K562 (cell line): ENCODE results near the gene RREB1.

Experiments
- ATF4 ChIP-seq: fragments of 450-650 bp; formaldehyde crosslinking; IDR thresholded peaks from 2 replicates; pipeline ENCODE4 v1.4.0; 2022; ENCODE audit warnings: mild to moderate bottlenecking, moderate library complexity
- BHLHE40 ChIP-seq: IDR thresholded peaks from 2 replicates; pipeline ENCODE4 v1.6.1; 2011; ENCODE audit warnings: low read length, improper control_type of control experiment
- BRCA1 ChIP-seq, 2 experiments: fragments of 450-650 bp in 1 of 2; sonication (generic) in 1 of 2; formaldehyde crosslinking in 1 of 2; IDR thresholded peaks; 2 replicates each; pipeline versions ENCODE4 v1.5.0 to v1.6.1; 2017 to 2020; ENCODE audit warnings: mild to moderate bottlenecking in 1 of 2, missing genetic modification reagents in 1 of 2
- E2F1 ChIP-seq: sonication (generic); formaldehyde crosslinking; IDR thresholded peaks from 2 replicates; pipeline ENCODE4 v1.8.1; 2023; ENCODE audit warnings: mild to moderate bottlenecking, missing genetic modification reagents, moderate library complexity
- EZH2 ChIP-seq: IDR thresholded peaks from 2 replicates; pipeline ENCODE4 v1.6.1; 2012; ENCODE audit warnings: low read depth, mild to moderate bottlenecking, inconsistent platforms, low read length, borderline replicate concordance
- NR3C1 ChIP-seq: sonication (generic); formaldehyde crosslinking; IDR thresholded peaks from 2 replicates; pipeline ENCODE4 v1.8.1; 2022; ENCODE audit warnings: missing genetic modification reagents
- PATZ1 ChIP-seq: fragments of 250-450 bp; sonication (Bioruptor Pico); IDR thresholded peaks from 2 replicates; pipeline ENCODE4 v1.5.0; 2020; ENCODE audit warnings: mild to moderate bottlenecking, borderline replicate concordance
- POLR2AphosphoS5 ChIP-seq: IDR thresholded peaks from 2 replicates; pipeline ENCODE4 v1.6.1; 2011; ENCODE audit warnings: mild to moderate bottlenecking, low read depth, low read length, moderate library complexity; ENCODE audit not compliant: control insufficient read depth, insufficient read depth
- RAD21 ChIP-seq, 2 experiments: fragments of 250-450 bp in 1 of 2; fragments of 450-650 bp in 1 of 2; sonication (Bioruptor Pico) in 1 of 2; formaldehyde crosslinking in 1 of 2; IDR thresholded peaks in 1 of 2; conservative IDR thresholded peaks in 1 of 2; 2 replicates each; pipeline versions ENCODE4 v1.4.0 to v1.8.0; 2020 to 2022; ENCODE audit warnings: mild to moderate bottlenecking in 2 of 2, moderate library complexity in 1 of 2
- RBBP5 ChIP-seq: fragments of 200-600 bp; sonication (generic); IDR thresholded peaks from 2 replicates; pipeline ENCODE4 v1.6.1; 2012; ENCODE audit warnings: borderline replicate concordance, mild to moderate bottlenecking, low read length, control low read depth, inconsistent platforms; ENCODE audit not compliant: insufficient read depth, poor library complexity, severe bottlenecking
- TBP ChIP-seq: optimal IDR thresholded peaks from 2 replicates; pipeline ENCODE3; 2011; ENCODE audit warnings: low read depth, low read length, improper control_type of control experiment
- TCF7 ChIP-seq: sonication (generic); IDR thresholded peaks from 2 replicates; pipeline ENCODE4 v1.6.1; 2016; ENCODE audit warnings: antibody characterized with exemption, borderline replicate concordance

GRCh38 chr6:7169296-7169721 lies 61.5 kb downstream of the RREB1 start:
- TF ChIP-seq RBBP5: no peak
- TF ChIP-seq TCF7: no peak
- no peak for TF ChIP-seq TBP
- no peak for TF ChIP-seq RAD21 (CRISPR knock-in tag; conservative IDR thresholded peaks at IDR 0.05 in 1 of 2, IDR thresholded peaks at IDR 0.05 in 1 of 2)
- TF ChIP-seq ATF4 (CRISPR knock-in tag): no peak
- no peak for TF ChIP-seq BRCA1 (IDR thresholded peaks at IDR 0.05)
- no peak for TF ChIP-seq BRCA1 (CRISPR knock-in tag; IDR thresholded peaks at IDR 0.05)
- no peak for TF ChIP-seq PATZ1 (CRISPR knock-in tag)
- TF ChIP-seq EZH2: no peak
- TF ChIP-seq E2F1 (CRISPR knock-in tag): no peak
- no peak for TF ChIP-seq NR3C1
- TF ChIP-seq BHLHE40: no peak
- TF ChIP-seq POLR2AphosphoS5: no peak
